SU-DHL-6 (cell line): Measurements from ENCODE around the gene PTPN4.

Experiments
- H2AFZ ChIP-seq: fragments of 200-600 bp; sonication (generic); 2 replicates; pipeline ENCODE4 v1.6.1; 2014; ENCODE audit warnings: low read depth, mild to moderate bottlenecking, moderate library complexity, mixed read lengths, antibody characterized with exemption, low read length; ENCODE audit not compliant: severe bottlenecking
- H3F3A ChIP-seq: fragments of 200-600 bp; shearing (Covaris generic); 2 replicates; pipeline ENCODE4 v1.6.0; 2016; ENCODE audit warnings: antibody characterized with exemption, mild to moderate bottlenecking; ENCODE audit not compliant: insufficient read depth
- H3K27ac ChIP-seq: fragments of 200-600 bp; sonication (generic); 2 replicates; pipeline ENCODE4 v1.5.1; 2016; ENCODE audit warnings: low read depth, mild to moderate bottlenecking, low read length, moderate library complexity, mixed read lengths
- H3K27me3 ChIP-seq: fragments of 200-600 bp; sonication (generic), shearing (Covaris generic); 2 replicates; pipeline ENCODE4 v1.6.0; 2014; ENCODE audit warnings: mild to moderate bottlenecking, low read length
- H3K36me3 ChIP-seq: fragments of 200-600 bp; sonication (generic); 2 replicates; pipeline ENCODE4 v1.6.1; 2014; ENCODE audit warnings: mild to moderate bottlenecking, low read length, mixed read lengths
- H3K4me2 ChIP-seq: fragments of 300-600, 200-600 bp; shearing (Covaris generic), sonication (generic); 2 replicates; pipeline ENCODE4 v1.6.0; 2014; ENCODE audit warnings: low read length, low read depth, mild to moderate bottlenecking; ENCODE audit not compliant: poor library complexity, severe bottlenecking
- H3K4me3 ChIP-seq: fragments of 200-600 bp; sonication (generic); 2 replicates; pipeline ENCODE4 v1.5.1; 2014; ENCODE audit warnings: antibody characterized with exemption, low read length, mild to moderate bottlenecking, mixed read lengths; ENCODE audit not compliant: insufficient read depth, poor library complexity, severe bottlenecking
- H3K79me2 ChIP-seq: fragments of 200-600 bp; sonication (generic); 2 replicates; pipeline ENCODE4 v1.6.1; 2014; ENCODE audit warnings: mild to moderate bottlenecking, low read length, moderate library complexity; ENCODE audit not compliant: insufficient read depth
- H3K9ac ChIP-seq: fragments of 200-600 bp; sonication (generic); 2 replicates; pipeline ENCODE4 v1.7.0; 2014; ENCODE audit warnings: mild to moderate bottlenecking, low read length
- H3K9me2 ChIP-seq: fragments of 200-600 bp; sonication (generic); replicated peaks from 2 replicates; pipeline ENCODE4 v1.6.1; 2014; ENCODE audit warnings: low read length; ENCODE audit not compliant: insufficient read depth
- H3K9me3 ChIP-seq: fragments of 200-600 bp; sonication (generic); 2 replicates; pipeline ENCODE4 v1.6.1; 2014; ENCODE audit warnings: low read length, mixed read lengths; ENCODE audit not compliant: insufficient read depth
- H4K20me1 ChIP-seq: fragments of 200-600 bp; sonication (generic); 2 replicates; pipeline ENCODE4 v1.6.1; 2014; ENCODE audit warnings: low read depth, mild to moderate bottlenecking, antibody characterized with exemption, low read length, moderate library complexity, mixed read lengths
- EZH2phosphoT487 ChIP-seq: fragments of 200-600 bp; sonication (generic), shearing (Covaris generic); conservative IDR thresholded peaks from 2 replicates; pipeline ENCODE4 v1.6.1; 2018; ENCODE audit warnings: mild to moderate bottlenecking, antibody characterized with exemption, low read length, moderate library complexity, mixed read lengths
- TF ChIP-seq, protein P1 (sequence below): fragments of 200-600 bp; sonication (generic); IDR thresholded peaks from one replicate; pipeline ENCODE4 v1.5.1; 2017; ENCODE audit warnings: antibody characterized with exemption, mild to moderate bottlenecking, low read length, moderate library complexity; ENCODE audit not compliant: insufficient read depth, poor library complexity, severe bottlenecking

Gene PTPN4

DNA sequence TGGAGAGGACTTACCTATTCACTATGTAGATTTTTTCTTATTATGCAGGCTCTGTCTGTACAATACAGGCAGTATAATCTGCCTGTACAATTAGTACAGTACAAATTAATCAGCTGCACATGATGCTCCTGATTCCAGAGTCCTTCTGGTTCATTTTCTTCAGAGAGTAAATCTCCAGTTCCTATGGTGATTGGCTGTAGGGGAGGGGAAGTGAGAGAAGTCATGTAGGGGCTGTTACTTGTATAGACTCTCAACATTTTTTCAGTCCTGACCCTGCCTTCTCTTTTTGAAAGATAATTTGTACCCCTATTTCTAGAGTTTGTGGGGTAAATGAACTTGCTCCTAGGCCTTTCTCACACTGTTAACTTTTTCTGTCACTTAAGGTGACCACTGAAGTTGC lies 54.5 kb downstream of the PTPN4 start:
- Histone ChIP-seq H3K4me2 (no peak overlapping the region), H3K9ac (no peak overlapping the region), H3K79me2 (no peaks in the 10 kb centered on the region), H2AFZ (no peak overlapping the region), H3K27me3 (no peaks in the 10 kb centered on the region), H3K9me3 (no peaks in the 10 kb centered on the region), H3K9me2 (no peaks in the 10 kb centered on the region), H3F3A (no peaks in the 10 kb centered on the region), H4K20me1 (no peaks in the 10 kb centered on the region), H3K4me3 (no peak overlapping the region), H3K36me3 (no peaks in the 10 kb centered on the region), H3K27ac (no peak overlapping the region)
- TF ChIP-seq, protein P1, sequence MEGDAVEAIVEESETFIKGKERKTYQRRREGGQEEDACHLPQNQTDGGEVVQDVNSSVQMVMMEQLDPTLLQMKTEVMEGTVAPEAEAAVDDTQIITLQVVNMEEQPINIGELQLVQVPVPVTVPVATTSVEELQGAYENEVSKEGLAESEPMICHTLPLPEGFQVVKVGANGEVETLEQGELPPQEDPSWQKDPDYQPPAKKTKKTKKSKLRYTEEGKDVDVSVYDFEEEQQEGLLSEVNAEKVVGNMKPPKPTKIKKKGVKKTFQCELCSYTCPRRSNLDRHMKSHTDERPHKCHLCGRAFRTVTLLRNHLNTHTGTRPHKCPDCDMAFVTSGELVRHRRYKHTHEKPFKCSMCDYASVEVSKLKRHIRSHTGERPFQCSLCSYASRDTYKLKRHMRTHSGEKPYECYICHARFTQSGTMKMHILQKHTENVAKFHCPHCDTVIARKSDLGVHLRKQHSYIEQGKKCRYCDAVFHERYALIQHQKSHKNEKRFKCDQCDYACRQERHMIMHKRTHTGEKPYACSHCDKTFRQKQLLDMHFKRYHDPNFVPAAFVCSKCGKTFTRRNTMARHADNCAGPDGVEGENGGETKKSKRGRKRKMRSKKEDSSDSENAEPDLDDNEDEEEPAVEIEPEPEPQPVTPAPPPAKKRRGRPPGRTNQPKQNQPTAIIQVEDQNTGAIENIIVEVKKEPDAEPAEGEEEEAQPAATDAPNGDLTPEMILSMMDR = no peak
- no peak for TF ChIP-seq EZH2phosphoT487

DNA sequence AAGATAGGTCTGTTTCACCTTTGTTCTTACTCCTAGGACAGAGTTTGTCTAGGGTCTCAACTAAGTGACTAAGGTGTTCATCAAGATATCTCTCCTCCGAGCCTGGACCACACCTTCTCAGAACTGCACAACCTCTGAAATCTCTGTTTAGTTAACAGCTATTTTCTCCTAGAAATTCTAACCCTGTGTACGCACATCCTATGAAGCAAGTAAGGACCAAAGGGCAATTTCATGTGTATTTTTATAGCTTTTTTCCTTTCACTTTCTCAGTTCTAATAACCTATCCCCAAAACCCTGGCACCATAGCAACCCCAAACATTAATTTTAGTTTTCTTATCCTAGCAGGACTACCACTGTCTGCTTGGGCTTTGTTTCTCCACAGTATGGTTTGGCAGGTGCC lies 59.1 kb downstream of the PTPN4 start:
- H2AFZ ChIP-seq = no peak overlapping the region
- H3K4me2 ChIP-seq = no peak overlapping the region
- no peaks in the 10 kb centered on the region for H4K20me1 ChIP-seq
- H3K4me3 ChIP-seq = no peak overlapping the region
- H3K27ac ChIP-seq = no peak overlapping the region
- H3F3A ChIP-seq = no peaks in the 10 kb centered on the region
- no peaks in the 10 kb centered on the region for H3K9me2 ChIP-seq
- no peaks in the 10 kb centered on the region for H3K79me2 ChIP-seq
- TF ChIP-seq EZH2phosphoT487 = no peak
- TF ChIP-seq, protein P1 = no peak
- no peak overlapping the region for H3K9ac ChIP-seq
- no peaks in the 10 kb centered on the region for H3K27me3 ChIP-seq
- no peaks in the 10 kb centered on the region for H3K36me3 ChIP-seq
- no peaks in the 10 kb centered on the region for H3K9me3 ChIP-seq

DNA sequence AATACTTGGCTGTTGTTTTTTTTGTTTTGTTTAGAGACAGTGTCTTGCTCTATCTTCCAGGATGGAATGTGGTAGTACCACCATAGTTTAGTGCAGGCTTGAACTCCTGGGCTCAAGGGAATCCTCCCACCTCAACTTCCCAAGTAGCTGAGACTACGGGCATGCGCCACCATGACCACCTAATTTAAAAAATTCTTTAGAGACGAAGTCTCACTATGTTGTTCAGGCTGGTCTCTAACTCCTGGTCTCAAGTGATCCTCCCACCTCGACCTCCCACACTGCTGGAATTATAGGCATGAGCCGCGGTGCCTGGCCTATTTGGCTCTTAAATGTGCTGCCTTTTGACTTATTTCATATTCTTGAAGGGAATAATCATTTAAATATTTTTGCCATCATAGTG lies 60.1 kb downstream of the PTPN4 start:
- Histone ChIP-seq H3K9me2 (no peaks in the 10 kb centered on the region), H3K36me3 (no peaks in the 10 kb centered on the region), H3K4me3 (no peak overlapping the region), H3K9me3 (no peaks in the 10 kb centered on the region), H4K20me1 (no peaks in the 10 kb centered on the region), H2AFZ (no peak overlapping the region), H3K9ac (no peak overlapping the region), H3F3A (no peaks in the 10 kb centered on the region), H3K27me3 (no peaks in the 10 kb centered on the region), H3K4me2 (no peak overlapping the region), H3K79me2 (no peaks in the 10 kb centered on the region), H3K27ac (no peak overlapping the region)
- TF ChIP-seq EZH2phosphoT487 = no peak
- TF ChIP-seq, protein P1 = no peak
